Mesenchymal stem cell (in vitro differentiated cells and primary cell): ENCODE results near the gene MSH3.
"Not testable (repeated sequence)": the region's sequence is repeated elsewhere in the genome, so short reads cannot be mapped to it uniquely, and the experiment has no call there.

ENCODE experiments used
- DNase-seq: peaks from one replicate; pipeline ENCODE4 v3.0.0-alpha.2; 2013
- H2AFZ ChIP-seq: one replicate; pipeline ENCODE4 v1.6.1; 2013; ENCODE audit warnings: low read depth, mild to moderate bottlenecking, control low read depth, inconsistent platforms, low read length, moderate library complexity
- H2AK5ac ChIP-seq: 2 replicates; pipeline ENCODE4 v1.6.1; 2013; ENCODE audit warnings: low read length, moderate library complexity, mild to moderate bottlenecking, inconsistent platforms; ENCODE audit not compliant: severe bottlenecking
- H2BK120ac ChIP-seq: one replicate; pipeline ENCODE4 v1.6.1; 2013; ENCODE audit warnings: low read depth, mild to moderate bottlenecking, inconsistent platforms, low read length, moderate library complexity
- H2BK12ac ChIP-seq, 2 experiments: one replicate each; pipeline ENCODE4 v1.6.1; 2013; ENCODE audit warnings: inconsistent platforms in 2 of 2, low read length in 2 of 2, mild to moderate bottlenecking in 2 of 2, moderate library complexity in 2 of 2, control low read depth in 1 of 2
- H2BK15ac ChIP-seq: one replicate; pipeline ENCODE4 v1.6.1; 2013; ENCODE audit warnings: mild to moderate bottlenecking, low read depth, inconsistent platforms; ENCODE audit not compliant: poor library complexity, severe bottlenecking
- H2BK5ac ChIP-seq: 2 replicates; pipeline ENCODE4 v1.6.1; 2013; ENCODE audit warnings: low read depth, mild to moderate bottlenecking, low read length, control low read depth, inconsistent platforms; ENCODE audit not compliant: poor library complexity, severe bottlenecking
- H3K14ac ChIP-seq, 2 experiments: one replicate each; pipeline ENCODE4 v1.6.1; 2013; ENCODE audit warnings: inconsistent platforms in 2 of 2, low read length in 2 of 2, control low read depth in 1 of 2, mild to moderate bottlenecking in 1 of 2, moderate library complexity in 1 of 2
- H3K18ac ChIP-seq, 2 experiments: one replicate each; pipeline ENCODE4 v1.6.1; 2013; ENCODE audit warnings: inconsistent platforms in 2 of 2, low read length in 2 of 2, control low read depth in 1 of 2, low read depth in 1 of 2, mild to moderate bottlenecking in 1 of 2
- H3K23ac ChIP-seq, 2 experiments: one replicate each; pipeline ENCODE4 v1.6.1; 2013; ENCODE audit warnings: inconsistent platforms in 2 of 2, low read length in 2 of 2, mild to moderate bottlenecking in 2 of 2, moderate library complexity in 2 of 2, control low read depth in 1 of 2
- H3K27ac ChIP-seq: 2 replicates; pipeline ENCODE4 v1.5.1; 2013; ENCODE audit warnings: mild to moderate bottlenecking, moderate library complexity, low read length, control low read depth, inconsistent platforms; ENCODE audit not compliant: poor library complexity, severe bottlenecking
- H3K27me3 ChIP-seq, 2 experiments: 2 replicates each; pipeline versions ENCODE4 v1.6.1 to v1.7.0; 2013; ENCODE audit warnings: low read length in 2 of 2, mild to moderate bottlenecking in 2 of 2, moderate library complexity in 2 of 2, control low read depth in 1 of 2, inconsistent platforms in 1 of 2; ENCODE audit not compliant: control insufficient read depth in 1 of 2, insufficient read depth in 1 of 2
- H3K36me3 ChIP-seq, 2 experiments: 2 replicates each; pipeline versions ENCODE4 v1.6.1 to v1.7.0; 2013; ENCODE audit warnings: low read length in 2 of 2, control low read depth in 1 of 2, inconsistent platforms in 1 of 2, low read depth in 1 of 2, mild to moderate bottlenecking in 1 of 2; ENCODE audit not compliant: insufficient read depth in 2 of 2, control insufficient read depth in 1 of 2
- H3K4ac ChIP-seq, 2 experiments: one replicate each; pipeline ENCODE4 v1.6.1; 2013; ENCODE audit warnings: inconsistent platforms in 2 of 2, low read length in 2 of 2, mild to moderate bottlenecking in 2 of 2, moderate library complexity in 2 of 2, control low read depth in 1 of 2, low read depth in 1 of 2
- H3K4me1 ChIP-seq: 2 replicates; pipeline ENCODE4 v1.6.1; 2013; ENCODE audit warnings: low read depth, low read length, control low read depth; ENCODE audit not compliant: control insufficient read depth, insufficient read depth
- H3K4me2 ChIP-seq: 2 replicates; pipeline ENCODE4 v1.6.1; 2013; ENCODE audit warnings: low read length, mild to moderate bottlenecking, inconsistent platforms; ENCODE audit not compliant: poor library complexity, severe bottlenecking
- H3K4me3 ChIP-seq, 2 experiments: 2 replicates each; pipeline versions ENCODE4 v1.5.1 to v1.7.0; 2013; ENCODE audit warnings: low read length in 2 of 2, mild to moderate bottlenecking in 2 of 2, control low read depth in 1 of 2, low read depth in 1 of 2; ENCODE audit not compliant: insufficient read depth in 1 of 2
- H3K79me1 ChIP-seq: replicated peaks from 2 replicates; pipeline ENCODE4 v1.6.1; 2013; ENCODE audit warnings: mild to moderate bottlenecking, control low read depth, low read length, inconsistent platforms; ENCODE audit not compliant: poor library complexity, severe bottlenecking
- H3K9ac ChIP-seq: 2 replicates; pipeline ENCODE4 v1.7.0; 2013; ENCODE audit warnings: mild to moderate bottlenecking, low read length, moderate library complexity
- H3K9me3 ChIP-seq: 2 replicates; pipeline ENCODE4 v1.7.0; 2013; ENCODE audit warnings: mild to moderate bottlenecking, low read length; ENCODE audit not compliant: control insufficient read depth
- H4K8ac ChIP-seq: one replicate; pipeline ENCODE4 v1.6.1; 2013; ENCODE audit warnings: inconsistent platforms, mild to moderate bottlenecking, low read length, moderate library complexity
- H4K91ac ChIP-seq: one replicate; pipeline ENCODE4 v1.6.1; 2013; ENCODE audit warnings: mild to moderate bottlenecking, low read length, inconsistent platforms
- WGBS: methylation state at CpG from one replicate; pipeline ENCODE4 v1.1.7; 2013; ENCODE audit warnings: mixed read lengths; 5-methylcytosine and 5-hydroxymethylcytosine counted together

MSH3 gene

GRCh38 chr5:80740488-80740887 is 86.0 kb downstream of the MSH3 start:
- H4K91ac ChIP-seq, H2BK15ac ChIP-seq, H3K4me3 ChIP-seq, H2BK5ac ChIP-seq, H3K27me3 ChIP-seq, H3K4me1 ChIP-seq, H3K4ac ChIP-seq, H3K9ac ChIP-seq, H4K8ac ChIP-seq, H3K9me3 ChIP-seq, H2AFZ ChIP-seq, H3K4me2 ChIP-seq, H2BK120ac ChIP-seq, H3K27ac ChIP-seq, H3K23ac ChIP-seq, H2BK12ac ChIP-seq, H3K79me1 ChIP-seq, H3K14ac ChIP-seq, DNase-seq, H2AK5ac ChIP-seq, H3K18ac ChIP-seq: not testable (repeated sequence)
- peaks cover 10 to 11% of the 10 kb centered on the region in 2 experiments for H3K36me3 ChIP-seq
- WGBS = 98% methylated on average over 12 of the region's 12 CpGs

- Histone ChIP-seq H3K4ac (no peak overlapping the region), H3K4me2 (no peak overlapping the region), H3K23ac (no peak overlapping the region), H3K9me3 (peaks cover 3% of the 10 kb centered on the region), H2BK120ac (no peak overlapping the region), H2AFZ (no peak overlapping the region), H3K27me3 (no peaks in the 10 kb centered on the region), H3K18ac (no peak overlapping the region), H2BK15ac (no peak overlapping the region), H2BK5ac (no peak overlapping the region), H3K14ac (no peak overlapping the region), H3K4me1 (peaks cover 3% of the 10 kb centered on the region), H3K9ac (no peak overlapping the region), H3K36me3 (peaks cover 10 to 16% of the 10 kb centered on the region in 2 experiments), H3K4me3 (no peak overlapping the region), H2AK5ac (no peak overlapping the region), H3K79me1 (peaks cover 4% of the 10 kb centered on the region), H3K27ac (no peak overlapping the region), H2BK12ac (no peak overlapping the region), H4K8ac (no peak overlapping the region), H4K91ac (no peak overlapping the region)
- WGBS = no CpG with 5 or more reads among the region's 1 CpG
- no peak for DNase-seq
These were observed 86.5 kb downstream of the MSH3 start for GRCh38 chr5:80740999-80741398.

- peaks cover 10 to 36% of the 10 kb centered on the region in 2 experiments for H3K36me3 ChIP-seq
- 100% methylated on average over 1 of the region's 2 CpGs for WGBS
- H2BK120ac ChIP-seq = no peak overlapping the region
- H2BK12ac ChIP-seq = no peak overlapping the region
- H3K79me1 ChIP-seq = peaks cover 5% of the 10 kb centered on the region
- no peak overlapping the region for H2BK5ac ChIP-seq
- H3K4me1 ChIP-seq = no peaks in the 10 kb centered on the region
- H3K14ac ChIP-seq = no peak overlapping the region
- peaks cover 3% of the 10 kb centered on the region for H3K9me3 ChIP-seq
- no peaks in the 10 kb centered on the region for H3K27me3 ChIP-seq
- H3K18ac ChIP-seq = no peak overlapping the region
- no peak overlapping the region for H2AK5ac ChIP-seq
- no peak overlapping the region for H4K91ac ChIP-seq
- no peak overlapping the region for H3K4me3 ChIP-seq
- H2BK15ac ChIP-seq = no peak overlapping the region
- H3K4me2 ChIP-seq = no peak overlapping the region
- H2AFZ ChIP-seq = no peak overlapping the region
- H3K4ac ChIP-seq = no peak overlapping the region
- no peak overlapping the region for H4K8ac ChIP-seq
- H3K27ac ChIP-seq = no peak overlapping the region
- no peak overlapping the region for H3K9ac ChIP-seq
- no peak overlapping the region for H3K23ac ChIP-seq
- no peak for DNase-seq
These were observed 89.7 kb downstream of the MSH3 start for GRCh38 chr5:80744149-80744548.

- WGBS = no CpG with 5 or more reads among the region's 1 CpG
- H3K36me3 ChIP-seq = peaks cover 10 to 36% of the 10 kb centered on the region in 2 experiments
- no peak overlapping the region for H2AK5ac ChIP-seq
- peak; percentile 37 for DNase-seq
- H3K18ac ChIP-seq = no peak overlapping the region
- H3K14ac ChIP-seq = no peak overlapping the region
- no peak overlapping the region for H3K23ac ChIP-seq
- H3K4me3 ChIP-seq = no peak overlapping the region
- H3K9ac ChIP-seq = no peak overlapping the region
- no peak overlapping the region for H2BK120ac ChIP-seq
- H3K9me3 ChIP-seq = peaks cover 3% of the 10 kb centered on the region
- no peak overlapping the region for H2BK5ac ChIP-seq
- no peak overlapping the region for H2AFZ ChIP-seq
- H2BK12ac ChIP-seq = no peak overlapping the region
- no peak overlapping the region for H3K4ac ChIP-seq
- no peak overlapping the region for H2BK15ac ChIP-seq
- H3K27me3 ChIP-seq = no peaks in the 10 kb centered on the region
- no peak overlapping the region for H4K8ac ChIP-seq
- no peak overlapping the region for H3K4me2 ChIP-seq
- H4K91ac ChIP-seq = no peak overlapping the region
- H3K27ac ChIP-seq = no peak overlapping the region
- no peaks in the 10 kb centered on the region for H3K4me1 ChIP-seq
- peaks cover 5% of the 10 kb centered on the region for H3K79me1 ChIP-seq
These were observed 91.0 kb downstream of the MSH3 start for GRCh38 chr5:80745490-80745889.
